ENCODE data around the gene UNK. TPM values are rescaled to one million over a fixed set of nuclear protein-coding genes. Genes with fewer than 3 reads are reported as not detected.

The UNK gene
- total and polyA plus RNA-seq, 2 donors = 13.7 to 31.6 TPM

- Histone ChIP-seq H3K4me1 (ENCODE audit: control insufficient read depth in 2 of 2, insufficient read depth in 2 of 2, low read length in 2 of 2) (peaks cover 12 to 51% of the 10 kb centered on the region in 2 donors), H3K27me3 (ENCODE audit: control insufficient read depth in 2 of 2, insufficient read depth in 1 of 2, low read length in 1 of 2) (no peaks in the 10 kb centered on the region), H3K27ac (ENCODE audit: low read depth in 1 of 2, low read length in 1 of 2) (peak overlapping the region; percentile 90 to 92), H3K4me3 (ENCODE audit: low read length in 2 of 2) (peak overlapping the region in 1 of 2 donors; percentile 11), H3K36me3 (ENCODE audit: control insufficient read depth in 2 of 2, insufficient read depth in 2 of 2, low read length in 1 of 2) (peaks cover 67 to 76% of the 10 kb centered on the region in 2 donors), H3K9me3 (ENCODE audit: control insufficient read depth in 2 of 2, insufficient read depth in 1 of 2, low read length in 1 of 2) (peaks cover 0 to 4% of the 10 kb centered on the region in 2 donors)
- WGBS = 88% methylated on average over 10 of the region's 10 CpGs
- peak in 2 of 9 donors; percentile 26 to 42 for DNase-seq (ENCODE audit: low read depth in 6 of 9, low spot score in 9 of 9)
Measured at GRCh38 chr17:75832164-75832651, 47.6 kb downstream of the UNK start.

- Histone ChIP-seq H3K4me1 (ENCODE audit: control insufficient read depth in 2 of 2, insufficient read depth in 2 of 2, low read length in 2 of 2) (peaks cover 10 to 45% of the 10 kb centered on the region in 2 donors), H3K27ac (ENCODE audit: low read depth in 1 of 2, low read length in 1 of 2) (peak overlapping the region; percentile 90 to 92), H3K4me3 (ENCODE audit: low read length in 2 of 2) (peak overlapping the region in 1 of 2 donors; percentile 11), H3K9me3 (ENCODE audit: control insufficient read depth in 2 of 2, insufficient read depth in 1 of 2, low read length in 1 of 2) (peaks cover 0 to 4% of the 10 kb centered on the region in 2 donors), H3K27me3 (ENCODE audit: control insufficient read depth in 2 of 2, insufficient read depth in 1 of 2, low read length in 1 of 2) (no peaks in the 10 kb centered on the region), H3K36me3 (ENCODE audit: control insufficient read depth in 2 of 2, insufficient read depth in 2 of 2, low read length in 1 of 2) (peaks cover 65 to 73% of the 10 kb centered on the region in 2 donors)
- peak in 5 of 9 donors; percentile 48 to 79 (median 61) for DNase-seq (ENCODE audit: low read depth in 6 of 9, low spot score in 9 of 9)
- 18% methylated on average over 20 of the region's 20 CpGs for WGBS
Measured at GRCh38 chr17:75832652-75833400, 48.2 kb downstream of the UNK start.

DNA sequence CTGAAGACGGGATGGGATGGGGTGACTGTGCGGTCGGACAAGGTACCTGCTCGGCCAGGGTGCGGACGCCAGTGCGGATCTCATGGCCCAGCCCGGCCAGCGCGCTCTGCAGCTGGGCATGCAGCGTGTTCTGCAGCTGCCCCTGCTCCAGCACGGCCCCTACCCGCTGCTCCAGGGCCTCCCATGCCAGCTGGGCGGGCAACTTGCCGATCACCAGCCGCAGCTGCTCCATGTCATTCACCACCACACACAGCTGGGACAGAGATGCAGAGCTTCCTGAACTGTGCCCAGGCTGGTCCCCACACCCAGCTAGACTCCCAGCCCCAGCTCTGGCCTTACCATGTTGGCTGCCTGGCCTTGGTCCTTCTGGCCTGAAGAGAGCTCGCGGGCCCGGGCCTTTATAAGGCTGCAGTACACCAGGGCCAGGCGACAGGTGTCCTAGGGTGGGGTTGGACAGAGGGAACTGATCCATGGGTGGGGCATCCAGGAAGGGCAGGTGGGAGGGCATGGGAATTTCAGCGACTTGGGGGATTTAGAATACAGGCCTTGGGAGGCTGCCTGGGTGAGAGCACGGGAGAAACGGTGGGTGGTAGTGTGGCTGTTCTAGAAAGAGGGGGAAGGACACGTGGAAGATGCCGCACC is 49.8 kb downstream of the UNK start:
- WGBS = 96% methylated on average over 25 of the region's 25 CpGs
- H3K9me3 ChIP-seq (ENCODE audit: control insufficient read depth in 2 of 2, insufficient read depth in 1 of 2, low read length in 1 of 2) = peaks cover 0 to 4% of the 10 kb centered on the region in 2 donors
- H3K27me3 ChIP-seq (ENCODE audit: control insufficient read depth in 2 of 2, insufficient read depth in 1 of 2, low read length in 1 of 2) = no peaks in the 10 kb centered on the region
- H3K27ac ChIP-seq (ENCODE audit: low read depth in 1 of 2, low read length in 1 of 2) = no peak overlapping the region
- DNase-seq (ENCODE audit: low read depth in 6 of 9, low spot score in 9 of 9) = no peak
- H3K4me1 ChIP-seq (ENCODE audit: control insufficient read depth in 2 of 2, insufficient read depth in 2 of 2, low read length in 2 of 2) = peaks cover 10 to 32% of the 10 kb centered on the region in 2 donors
- no peak overlapping the region for H3K4me3 ChIP-seq (ENCODE audit: low read length in 2 of 2)
- peaks cover 60 to 69% of the 10 kb centered on the region in 2 donors for H3K36me3 ChIP-seq (ENCODE audit: control insufficient read depth in 2 of 2, insufficient read depth in 2 of 2, low read length in 1 of 2)

DNA sequence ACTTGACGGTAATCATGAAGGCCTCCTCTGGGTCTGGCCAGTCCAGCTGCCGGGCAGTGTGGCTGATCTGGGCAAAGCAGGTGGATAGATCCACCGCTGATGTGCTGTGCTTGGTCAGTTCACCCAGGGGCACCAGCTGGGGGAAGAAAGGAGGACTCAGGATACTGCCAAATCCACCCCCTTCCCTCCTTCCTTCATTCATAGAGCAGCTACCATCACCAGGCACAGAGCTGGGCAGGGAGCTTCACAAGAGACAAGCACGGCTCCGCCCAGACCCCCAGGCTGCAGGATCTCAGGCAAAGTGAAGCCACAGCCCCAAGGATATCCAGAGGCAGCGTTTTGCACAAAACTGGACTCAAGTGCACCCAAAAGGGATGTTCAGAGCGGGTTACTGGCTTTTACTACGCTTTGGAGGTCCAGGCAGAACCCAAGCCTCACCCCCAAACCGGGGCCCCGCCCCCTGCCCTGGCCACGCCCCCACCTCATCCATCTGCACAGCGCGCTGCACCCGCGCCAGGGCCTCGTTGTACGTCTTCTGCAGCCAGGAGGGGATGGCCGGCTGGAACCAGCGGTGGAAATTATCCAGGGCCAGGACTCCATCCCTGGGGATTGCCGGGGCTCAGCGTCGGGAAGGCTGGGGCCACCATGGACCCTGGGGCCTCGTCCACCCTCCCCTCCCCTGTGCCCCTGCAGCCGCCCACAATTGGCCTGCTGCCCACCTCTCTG is 50.5 kb downstream of the UNK start:
- Histone ChIP-seq H3K4me3 (ENCODE audit: low read length in 2 of 2) (no peak overlapping the region), H3K4me1 (ENCODE audit: control insufficient read depth in 2 of 2, insufficient read depth in 2 of 2, low read length in 2 of 2) (peaks cover 10 to 32% of the 10 kb centered on the region in 2 donors), H3K27ac (ENCODE audit: low read depth in 1 of 2, low read length in 1 of 2) (no peak overlapping the region), H3K27me3 (ENCODE audit: control insufficient read depth in 2 of 2, insufficient read depth in 1 of 2, low read length in 1 of 2) (no peaks in the 10 kb centered on the region), H3K36me3 (ENCODE audit: control insufficient read depth in 2 of 2, insufficient read depth in 2 of 2, low read length in 1 of 2) (peaks cover 62 to 69% of the 10 kb centered on the region in 2 donors), H3K9me3 (ENCODE audit: control insufficient read depth in 2 of 2, insufficient read depth in 1 of 2, low read length in 1 of 2) (peaks cover 0 to 4% of the 10 kb centered on the region in 2 donors)
- WGBS = 97% methylated on average over 24 of the region's 24 CpGs
- DNase-seq (ENCODE audit: low read depth in 6 of 9, low spot score in 9 of 9) = no peak

- Histone ChIP-seq H3K9me3 (ENCODE audit: control insufficient read depth in 2 of 2, insufficient read depth in 1 of 2, low read length in 1 of 2) (peaks cover 0 to 1% of the 10 kb centered on the region in 2 donors), H3K36me3 (ENCODE audit: control insufficient read depth in 2 of 2, insufficient read depth in 2 of 2, low read length in 1 of 2) (peaks cover 62 to 69% of the 10 kb centered on the region in 2 donors), H3K4me3 (ENCODE audit: low read length in 2 of 2) (no peak overlapping the region), H3K27me3 (ENCODE audit: control insufficient read depth in 2 of 2, insufficient read depth in 1 of 2, low read length in 1 of 2) (no peaks in the 10 kb centered on the region), H3K27ac (ENCODE audit: low read depth in 1 of 2, low read length in 1 of 2) (no peak overlapping the region), H3K4me1 (ENCODE audit: control insufficient read depth in 2 of 2, insufficient read depth in 2 of 2, low read length in 2 of 2) (peaks cover 10 to 32% of the 10 kb centered on the region in 2 donors)
- WGBS = 97% methylated on average over 9 of the region's 9 CpGs
- no peak for DNase-seq (ENCODE audit: low read depth in 6 of 9, low spot score in 9 of 9)
Measured at GRCh38 chr17:75835654-75835987, 51.0 kb downstream of the UNK start.

GRCh38 chr17:75836605-75837004 is 52.0 kb downstream of the UNK start:
- H3K9me3 ChIP-seq (ENCODE audit: control insufficient read depth in 2 of 2, insufficient read depth in 1 of 2, low read length in 1 of 2) = no peaks in the 10 kb centered on the region
- DNase-seq (ENCODE audit: low read depth in 6 of 9, low spot score in 9 of 9) = no peak
- no peaks in the 10 kb centered on the region for H3K27me3 ChIP-seq (ENCODE audit: control insufficient read depth in 2 of 2, insufficient read depth in 1 of 2, low read length in 1 of 2)
- H3K27ac ChIP-seq (ENCODE audit: low read depth in 1 of 2, low read length in 1 of 2) = no peak overlapping the region
- no peak overlapping the region for H3K4me3 ChIP-seq (ENCODE audit: low read length in 2 of 2)
- peaks cover 10 to 32% of the 10 kb centered on the region in 2 donors for H3K4me1 ChIP-seq (ENCODE audit: control insufficient read depth in 2 of 2, insufficient read depth in 2 of 2, low read length in 2 of 2)
- peaks cover 58 to 66% of the 10 kb centered on the region in 2 donors for H3K36me3 ChIP-seq (ENCODE audit: control insufficient read depth in 2 of 2, insufficient read depth in 2 of 2, low read length in 1 of 2)
- WGBS = 98% methylated on average over 9 of the region's 9 CpGs

DNA sequence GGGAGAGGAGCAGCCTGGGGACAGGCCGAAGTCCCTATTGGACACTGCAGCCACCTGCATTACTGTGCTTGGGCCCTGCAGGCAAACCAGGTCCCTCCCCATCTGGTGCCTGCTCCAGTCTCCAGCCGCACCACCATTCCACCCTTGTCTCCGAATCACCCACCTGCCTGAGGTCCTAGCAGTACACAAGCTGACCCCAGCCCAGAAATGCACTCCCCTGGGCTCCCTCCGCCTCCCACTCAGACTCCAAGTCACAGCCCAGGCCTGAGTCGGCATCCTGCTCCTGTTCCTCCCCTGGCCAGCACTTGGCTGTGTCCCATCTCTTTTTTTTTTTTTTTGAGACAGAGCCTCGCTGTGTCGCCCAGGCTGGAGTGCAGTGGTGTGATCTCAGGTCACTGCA is 53.3 kb downstream of the UNK start:
- Histone ChIP-seq H3K27ac (ENCODE audit: low read depth in 1 of 2, low read length in 1 of 2) (no peak overlapping the region), H3K9me3 (ENCODE audit: control insufficient read depth in 2 of 2, insufficient read depth in 1 of 2, low read length in 1 of 2) (no peaks in the 10 kb centered on the region), H3K36me3 (ENCODE audit: control insufficient read depth in 2 of 2, insufficient read depth in 2 of 2, low read length in 1 of 2) (peaks cover 58 to 70% of the 10 kb centered on the region in 2 donors), H3K27me3 (ENCODE audit: control insufficient read depth in 2 of 2, insufficient read depth in 1 of 2, low read length in 1 of 2) (no peaks in the 10 kb centered on the region), H3K4me1 (ENCODE audit: control insufficient read depth in 2 of 2, insufficient read depth in 2 of 2, low read length in 2 of 2) (peaks cover 9 to 31% of the 10 kb centered on the region in 2 donors), H3K4me3 (ENCODE audit: low read length in 2 of 2) (no peak overlapping the region)
- WGBS = 95% methylated on average over 7 of the region's 7 CpGs
- DNase-seq (ENCODE audit: low read depth in 6 of 9, low spot score in 9 of 9) = no peak

DNA sequence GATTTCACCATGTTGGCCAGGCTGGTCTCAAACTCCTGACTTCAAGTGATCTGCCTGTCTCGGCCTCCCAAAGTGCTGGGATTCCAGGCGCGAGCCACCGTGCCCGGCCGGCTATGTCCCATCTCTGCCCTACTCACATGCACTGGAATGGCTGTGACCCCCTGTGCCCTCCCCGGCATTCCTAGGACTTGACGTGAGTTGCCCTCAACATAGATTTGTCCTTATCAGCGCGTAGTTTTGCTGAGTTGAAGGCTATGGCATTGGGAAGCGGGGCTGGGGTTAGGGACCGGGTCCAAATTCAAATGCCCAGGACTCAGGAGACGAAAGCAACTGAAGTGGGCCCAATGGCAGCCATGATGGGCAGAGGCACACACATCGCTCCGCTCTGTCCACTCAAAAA is 53.8 kb downstream of the UNK start:
- DNase-seq (ENCODE audit: low read depth in 6 of 9, low spot score in 9 of 9) = no peak
- 97% methylated on average over 15 of the region's 15 CpGs for WGBS
- no peak overlapping the region for H3K4me3 ChIP-seq (ENCODE audit: low read length in 2 of 2)
- no peaks in the 10 kb centered on the region for H3K9me3 ChIP-seq (ENCODE audit: control insufficient read depth in 2 of 2, insufficient read depth in 1 of 2, low read length in 1 of 2)
- peaks cover 5 to 31% of the 10 kb centered on the region in 2 donors for H3K4me1 ChIP-seq (ENCODE audit: control insufficient read depth in 2 of 2, insufficient read depth in 2 of 2, low read length in 2 of 2)
- peaks cover 58 to 69% of the 10 kb centered on the region in 2 donors for H3K36me3 ChIP-seq (ENCODE audit: control insufficient read depth in 2 of 2, insufficient read depth in 2 of 2, low read length in 1 of 2)
- H3K27me3 ChIP-seq (ENCODE audit: control insufficient read depth in 2 of 2, insufficient read depth in 1 of 2, low read length in 1 of 2) = no peaks in the 10 kb centered on the region
- H3K27ac ChIP-seq (ENCODE audit: low read depth in 1 of 2, low read length in 1 of 2) = no peak overlapping the region

Data from thymus (tissue), 11 donors.